Adipocyte (in vitro differentiated cells): ENCODE data around the gene PRRC2A.

Source experiments
- DNase-seq: peaks from one replicate; pipeline ENCODE4 v3.0.0-alpha.2; 2015; ENCODE audit warnings: low read depth
- H3K27me3 ChIP-seq: replicated peaks from 2 replicates; pipeline ENCODE4 v1.7.0; 2013; ENCODE audit warnings: mild to moderate bottlenecking, low read length, moderate library complexity; ENCODE audit not compliant: control insufficient read depth, insufficient read depth
- H3K36me3 ChIP-seq: 2 replicates; pipeline ENCODE4 v1.7.0; 2013; ENCODE audit warnings: low read length, mild to moderate bottlenecking, moderate library complexity; ENCODE audit not compliant: control insufficient read depth, insufficient read depth, severe bottlenecking
- H3K4me1 ChIP-seq: 2 replicates; pipeline ENCODE4 v1.7.0; 2013; ENCODE audit warnings: mild to moderate bottlenecking, low read length, moderate library complexity; ENCODE audit not compliant: control insufficient read depth, insufficient read depth
- H3K4me3 ChIP-seq: 2 replicates; pipeline ENCODE4 v1.7.0; 2013; ENCODE audit warnings: mild to moderate bottlenecking, low read length, moderate library complexity
- H3K9ac ChIP-seq: 2 replicates; pipeline ENCODE4 v1.7.0; 2013; ENCODE audit warnings: mild to moderate bottlenecking, low read length, moderate library complexity
- H3K9me3 ChIP-seq: 2 replicates; pipeline ENCODE4 v1.7.0; 2013; ENCODE audit warnings: mild to moderate bottlenecking, low read length, moderate library complexity; ENCODE audit not compliant: control insufficient read depth

Gene PRRC2A

GRCh38 chr6:31658983-31659648, 38.6 kb downstream of the PRRC2A start:
- Histone ChIP-seq H3K36me3 (peaks cover 20% of the 10 kb centered on the region), H3K4me3 (peak overlapping the region; percentile 98)

GRCh38 chr6:31659649-31660380, 39.3 kb downstream of the PRRC2A start:
- Histone ChIP-seq H3K9ac (peak overlapping the region; percentile 97), H3K4me3 (peak overlapping the region; percentile 98), H3K36me3 (peaks cover 20% of the 10 kb centered on the region), H3K9me3 (no peaks in the 10 kb centered on the region), H3K4me1 (peaks cover 44% of the 10 kb centered on the region), H3K27me3 (no peaks in the 10 kb centered on the region)
- peak; percentile 50 for DNase-seq

More at GRCh38 chr6:31658983-31659648, 38.6 kb downstream of the PRRC2A start:
- Histone ChIP-seq H3K9me3 (no peaks in the 10 kb centered on the region), H3K4me1 (peaks cover 39% of the 10 kb centered on the region), H3K27me3 (no peaks in the 10 kb centered on the region), H3K9ac (peak overlapping the region; percentile 97)
- no peak for DNase-seq

- DNase-seq, result peak; percentile 93
- Histone ChIP-seq H3K36me3 (peaks cover 20% of the 10 kb centered on the region), H3K9ac (peak within 1 kb of the TSS; percentile 97), H3K27me3 (no peaks in the 10 kb centered on the region), H3K9me3 (no peaks in the 10 kb centered on the region), H3K4me1 (peaks cover 44% of the 10 kb centered on the region), H3K4me3 (peak within 1 kb of the TSS; percentile 98)
Observed at GRCh38 chr6:31660381-31661261, 40.1 kb downstream of the PRRC2A start, which contains the start of gene C6orf47. Gene C6orf47 (minus strand): TSS chr6:31660778. CDS start chr6:31659947, 831 bp downstream.

- peaks cover 17% of the 10 kb centered on the region for H3K36me3 ChIP-seq
Observed at GRCh38 chr6:31661262-31662123, 41.0 kb downstream of the PRRC2A start.

GRCh38 chr6:31662124-31662723, 41.7 kb downstream of the PRRC2A start:
- Histone ChIP-seq H3K36me3 (peaks cover 18% of the 10 kb centered on the region), H3K9me3 (no peaks in the 10 kb centered on the region)

More at GRCh38 chr6:31661262-31662123, 41.0 kb downstream of the PRRC2A start:
- Histone ChIP-seq H3K4me1 (peaks cover 44% of the 10 kb centered on the region), H3K9me3 (no peaks in the 10 kb centered on the region), H3K4me3 (peak overlapping the region; percentile 98), H3K27me3 (no peaks in the 10 kb centered on the region), H3K9ac (peak overlapping the region; percentile 97)
- no peak for DNase-seq

GRCh38 chr6:31663126-31663960, 42.8 kb downstream of the PRRC2A start:
- Histone ChIP-seq H3K9ac (peak overlapping the region; percentile 98), H3K36me3 (peaks cover 25% of the 10 kb centered on the region), H3K4me1 (peaks cover 47% of the 10 kb centered on the region), H3K9me3 (no peaks in the 10 kb centered on the region), H3K4me3 (peak overlapping the region; percentile 98), H3K27me3 (no peaks in the 10 kb centered on the region)
- peak; percentile 59 for DNase-seq

More at GRCh38 chr6:31662124-31662723, 41.7 kb downstream of the PRRC2A start:
- DNase-seq, result no peak
- Histone ChIP-seq H3K4me1 (peaks cover 50% of the 10 kb centered on the region), H3K27me3 (no peaks in the 10 kb centered on the region), H3K9ac (no peak overlapping the region), H3K4me3 (no peak overlapping the region)

- Histone ChIP-seq H3K27me3 (no peaks in the 10 kb centered on the region), H3K9ac (peak overlapping the region; percentile 98), H3K4me1 (peaks cover 38% of the 10 kb centered on the region), H3K36me3 (peaks cover 34% of the 10 kb centered on the region), H3K9me3 (no peaks in the 10 kb centered on the region), H3K4me3 (peak overlapping the region; percentile 98)
- peak; percentile 69 for DNase-seq
Observed at GRCh38 chr6:31663961-31664789, 43.7 kb downstream of the PRRC2A start.

- DNase-seq, result peak; percentile 96
- peaks cover 41% of the 10 kb centered on the region for H3K36me3 ChIP-seq
Observed at GRCh38 chr6:31664790-31665500, 44.4 kb downstream of the PRRC2A start, which contains the start of gene GPANK1. Gene GPANK1 (minus strand): TSS chr6:31664997. CDS start chr6:31664478, 519 bp downstream.

More at GRCh38 chr6:31664790-31665500, 44.4 kb downstream of the PRRC2A start, which contains the start of gene GPANK1:
- Histone ChIP-seq H3K9me3 (no peaks in the 10 kb centered on the region), H3K9ac (peak within 1 kb of the TSS; percentile 98), H3K27me3 (no peaks in the 10 kb centered on the region), H3K4me3 (peak within 1 kb of the TSS; percentile 98), H3K4me1 (peaks cover 33% of the 10 kb centered on the region)
